HG03571 (cell line): ENCODE results near the gene NFASC.

Experiments
- ATAC-seq: cut with Tn5 transposase; IDR thresholded peaks from one replicate; pipeline ENCODE4 v1.9.1; 2021; ENCODE audit not compliant: unreplicated experiment

Gene NFASC

DNA sequence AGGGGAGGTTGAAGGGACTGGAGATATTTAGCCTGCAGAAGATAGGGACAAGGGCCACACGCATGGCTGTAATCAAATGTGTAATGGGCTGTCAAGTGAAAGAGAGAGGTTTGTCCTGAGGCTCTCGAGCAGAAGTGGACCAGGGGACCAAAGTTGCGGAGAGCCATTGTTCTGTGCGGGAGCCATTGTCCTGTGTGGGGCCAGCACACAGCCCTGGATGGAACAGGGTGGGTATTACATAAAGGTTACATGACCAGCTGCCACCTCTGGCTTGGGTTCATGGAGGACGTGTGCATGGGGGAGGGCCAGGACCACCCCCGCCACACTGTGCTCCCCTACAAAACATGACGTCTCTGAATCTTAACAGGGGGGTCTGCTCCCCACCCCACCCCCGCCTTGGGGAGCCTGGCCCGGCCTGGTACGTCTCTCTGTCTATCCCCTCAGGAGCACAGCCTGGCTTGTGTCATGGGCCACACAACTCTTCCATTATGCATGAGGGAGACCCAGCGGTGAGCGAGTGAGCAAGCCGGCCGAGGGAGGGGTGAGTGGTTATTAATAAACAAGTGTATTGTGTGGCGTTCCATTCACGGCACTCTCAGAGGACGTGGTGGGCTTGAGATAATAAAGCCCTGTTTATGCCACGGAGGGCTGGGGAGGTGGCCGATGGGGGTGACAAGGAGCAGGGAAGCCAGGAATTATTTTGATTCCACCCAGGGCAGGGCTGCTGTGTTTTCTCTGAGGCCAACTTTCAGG lies at the start of gene NFASC:
Gene NFASC, plus strand, starts transcription at position 703 of the 753 bp plus-strand sequence. CDS start 73,454 bp downstream, outside the sequence.
- ATAC-seq, result no peak

DNA sequence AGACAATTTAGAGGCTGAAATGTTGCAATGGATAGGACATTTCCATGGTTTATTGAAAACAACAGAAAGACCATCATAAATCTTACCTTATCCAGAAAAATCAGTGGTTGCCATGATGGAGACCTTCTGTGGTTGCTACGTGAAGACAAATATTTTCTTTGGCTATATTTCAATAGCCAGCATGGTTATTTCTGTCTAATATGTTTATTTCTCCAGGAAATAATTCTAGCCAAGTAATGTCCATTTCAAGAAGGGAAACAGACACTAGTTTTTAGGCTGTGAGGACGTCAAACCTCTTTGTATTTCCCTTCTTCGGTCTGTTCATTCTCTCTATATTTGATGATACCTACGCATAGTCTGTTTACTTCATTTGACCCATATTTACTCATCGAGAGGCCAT lies 49.2 kb upstream of the NFASC start:
- ATAC-seq, result no peak

DNA sequence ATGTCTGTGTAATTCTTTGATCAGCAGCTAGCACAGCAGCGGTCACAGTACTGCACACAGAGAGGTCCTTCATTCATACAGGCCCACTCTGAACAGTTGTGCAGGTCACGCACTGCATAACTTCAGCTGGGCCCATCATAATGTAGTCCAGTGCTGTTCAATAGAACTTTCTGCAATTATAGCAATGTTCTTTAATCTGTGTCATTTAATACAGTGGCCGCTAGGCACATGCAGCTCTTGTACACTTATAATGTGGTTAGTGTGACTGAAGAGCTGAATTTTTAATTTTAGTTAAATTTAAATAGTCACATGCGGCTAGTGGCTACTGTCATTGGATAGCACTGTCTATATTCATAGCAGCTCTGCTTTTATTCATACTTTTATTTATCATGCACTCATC lies 48.7 kb upstream of the NFASC start:
- no peak for ATAC-seq

DNA sequence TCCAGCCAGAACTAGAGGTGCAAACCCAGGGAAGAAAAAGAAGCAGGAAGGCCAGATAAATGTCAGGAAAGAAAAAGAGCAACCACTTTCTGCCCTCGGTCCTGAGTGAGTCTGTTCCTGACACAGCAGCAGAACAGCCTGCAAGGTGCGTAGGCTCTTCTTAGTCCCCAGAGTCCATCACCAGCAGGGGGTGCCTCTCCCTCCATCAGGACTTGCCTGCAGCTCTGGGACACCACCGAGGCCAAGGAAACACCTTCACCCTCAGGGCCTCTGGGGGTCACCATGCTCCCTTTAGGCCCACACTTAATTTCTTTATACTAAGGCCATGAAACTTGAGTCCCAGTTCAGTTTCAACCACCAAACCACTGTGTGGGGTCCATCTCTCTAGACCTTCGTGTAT lies 43.7 kb upstream of the NFASC start:
- no peak for ATAC-seq

DNA sequence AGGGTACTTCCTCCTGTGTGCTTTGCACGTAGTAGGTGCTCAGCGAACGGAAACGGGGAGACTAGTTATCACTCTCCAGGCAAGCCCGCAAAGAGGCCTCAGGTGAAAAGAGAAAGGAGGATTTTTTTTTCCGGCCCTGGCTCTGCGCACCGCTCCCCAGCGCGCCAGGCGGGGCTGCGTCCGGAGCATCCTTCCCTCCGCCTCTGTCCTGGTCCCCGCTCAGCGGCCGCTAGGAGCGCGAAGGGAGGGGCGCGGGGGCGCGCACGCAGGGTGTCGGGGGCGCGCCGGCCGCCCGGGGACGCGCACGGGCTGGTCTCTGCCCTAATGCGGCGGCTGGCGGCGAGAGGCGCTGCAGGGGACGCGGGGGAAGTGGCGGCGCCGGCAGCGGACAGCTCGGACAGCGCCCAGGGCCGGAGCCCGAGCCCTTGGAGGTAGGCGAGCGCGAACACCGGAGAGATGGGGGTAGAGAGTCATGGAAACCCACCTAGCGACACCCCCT lies 42.3 kb upstream of the NFASC start:
- no peak for ATAC-seq

DNA sequence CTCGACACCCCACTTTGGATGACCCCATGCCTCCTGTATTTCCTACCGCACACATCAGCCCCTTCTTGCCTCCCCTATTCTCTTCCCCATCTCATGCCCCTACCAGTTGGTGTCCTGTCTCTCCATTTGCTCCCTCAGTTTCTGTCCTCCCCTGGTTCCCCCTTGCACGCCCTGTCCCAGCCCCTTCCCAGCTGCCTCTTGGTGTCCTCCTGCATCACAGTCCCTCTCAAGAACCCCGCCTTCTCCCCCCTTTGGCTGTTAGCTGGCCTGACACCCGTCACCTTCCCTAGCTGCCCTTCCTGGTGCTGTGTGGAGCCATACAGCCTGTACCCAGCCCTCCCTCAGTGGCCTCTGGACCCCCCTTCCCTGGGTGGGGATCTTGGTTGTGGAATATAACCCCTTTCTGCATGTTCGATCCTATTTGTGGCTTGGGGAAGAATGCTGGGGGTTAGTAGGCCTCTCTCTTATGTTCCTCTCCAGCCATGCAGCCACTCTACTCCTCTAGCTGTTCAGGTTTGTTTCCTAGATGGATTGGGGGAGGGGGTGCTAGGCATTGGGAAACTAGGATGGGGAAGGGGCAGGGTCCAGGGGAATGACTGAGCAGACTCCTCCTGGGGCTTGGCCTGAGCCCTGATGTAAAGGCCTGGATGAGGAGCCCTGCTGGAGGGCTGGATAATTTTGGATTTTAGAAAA lies 41.4 kb upstream of the NFASC start:
- no peak for ATAC-seq

DNA sequence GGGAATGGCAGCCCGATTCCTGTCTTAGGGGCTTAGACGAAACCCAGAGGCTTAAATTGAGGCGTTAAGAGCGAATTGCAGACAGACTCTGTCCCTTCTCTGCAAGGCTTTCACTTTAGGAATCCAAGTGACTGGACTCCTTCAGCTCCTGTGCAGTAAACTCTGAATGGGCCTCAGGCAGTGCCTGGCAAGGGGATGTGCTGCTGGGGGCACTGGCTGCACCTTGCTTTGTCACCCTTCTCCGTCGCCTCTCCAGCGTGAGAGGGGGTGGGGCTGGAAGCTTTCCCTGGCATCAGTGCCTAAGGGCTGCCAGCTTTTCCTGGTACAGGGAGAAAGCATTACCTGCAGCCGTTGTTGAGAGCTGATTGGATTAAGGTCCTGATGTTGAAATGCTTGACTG lies 39.9 kb upstream of the NFASC start:
- no peak for ATAC-seq

DNA sequence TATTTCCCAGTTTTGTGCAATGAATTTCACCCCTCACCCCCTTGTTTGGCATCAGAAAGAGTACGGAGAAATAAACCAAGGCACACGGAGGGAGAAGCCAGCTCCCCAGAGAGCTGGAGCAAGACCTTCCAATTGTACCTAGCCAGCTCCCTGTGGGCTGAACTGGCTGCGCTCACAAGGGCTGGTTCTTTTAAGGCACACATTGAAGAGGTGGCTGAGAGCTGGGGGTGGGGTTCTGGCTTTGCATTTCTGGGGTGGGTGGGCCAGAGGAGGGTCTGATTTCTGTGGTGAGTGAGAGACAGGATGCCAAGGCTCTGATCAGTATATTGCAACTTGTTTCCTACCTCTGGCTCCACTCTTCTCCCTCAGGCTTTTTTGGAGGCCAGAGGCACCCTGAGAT lies 39.5 kb upstream of the NFASC start:
- no peak for ATAC-seq

DNA sequence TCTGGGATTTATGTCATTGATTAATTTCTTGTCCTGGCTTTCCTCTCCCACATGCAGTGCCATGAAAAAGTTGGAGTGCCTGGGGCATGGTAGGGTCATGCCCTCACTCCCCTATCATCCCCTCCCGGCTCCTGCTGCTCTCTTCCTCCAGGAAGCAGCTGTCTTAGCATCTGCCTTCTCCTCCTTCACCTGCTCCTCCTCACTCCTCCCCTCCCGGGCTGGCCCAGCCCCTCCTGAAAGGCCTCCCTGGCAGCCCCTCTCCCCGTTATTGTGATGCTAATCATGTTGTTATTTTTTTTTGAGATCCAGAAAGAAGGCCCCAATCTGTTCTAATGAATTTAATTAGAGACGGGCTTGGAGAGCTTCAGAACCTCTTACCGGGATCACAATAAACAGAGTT lies 36.3 kb upstream of the NFASC start:
- no peak for ATAC-seq

DNA sequence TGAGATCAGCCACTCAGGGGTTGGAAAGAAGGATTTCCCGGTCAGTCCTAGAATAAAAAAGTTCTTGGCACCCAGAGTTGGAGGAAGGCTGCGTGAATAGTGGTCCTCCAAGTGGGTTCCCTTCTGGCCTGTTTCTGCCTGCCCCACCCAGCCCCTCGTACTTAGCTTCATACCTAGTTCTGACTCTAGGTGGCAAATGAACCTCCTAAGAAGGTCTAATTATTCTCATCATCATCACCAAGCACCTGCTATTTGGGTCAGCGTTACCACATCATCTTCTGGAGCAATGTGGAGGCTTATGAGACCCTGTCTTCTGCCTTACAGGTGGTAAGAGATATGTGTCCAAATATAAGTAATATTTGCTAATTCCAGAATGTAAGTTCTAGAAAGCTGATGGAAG lies 35.9 kb upstream of the NFASC start:
- no peak for ATAC-seq

DNA sequence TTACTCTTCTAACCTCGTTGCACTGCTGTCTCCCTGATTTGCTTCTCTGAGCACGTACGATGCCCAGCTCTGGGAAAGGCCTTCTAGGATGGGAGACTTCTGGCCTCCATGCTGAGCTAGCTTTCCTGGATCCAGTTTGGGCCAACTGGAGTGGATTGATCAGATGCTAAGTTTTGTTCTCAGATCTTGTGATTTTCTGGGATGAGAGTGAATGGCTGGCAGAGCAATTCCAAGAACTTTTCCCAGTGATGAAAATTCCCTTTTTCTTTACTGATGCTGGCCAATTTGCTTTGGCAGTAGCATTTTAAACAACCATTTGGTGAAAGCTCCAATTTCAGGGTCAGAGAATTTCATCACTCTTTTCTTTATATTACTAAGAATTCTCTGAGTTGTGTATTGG lies 34.9 kb upstream of the NFASC start:
- no peak for ATAC-seq

DNA sequence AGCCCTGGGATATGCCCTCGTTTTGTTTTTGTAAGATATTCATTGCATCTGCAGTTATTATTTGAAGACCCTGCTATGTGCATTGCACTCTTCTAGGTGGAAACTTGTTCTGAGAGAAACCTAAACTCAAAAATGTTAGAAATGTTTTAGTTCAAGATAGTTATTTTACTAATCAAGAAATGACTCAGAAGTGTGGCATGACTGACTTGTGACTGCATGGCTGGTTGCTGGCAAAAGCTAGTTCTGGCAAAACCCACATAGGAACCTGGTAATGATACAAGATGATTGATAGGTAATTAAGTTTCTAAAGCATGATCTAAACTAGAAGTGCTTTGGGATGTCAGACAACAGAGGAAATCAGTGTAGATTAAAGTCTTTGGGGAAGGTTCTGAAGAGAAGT lies 33.8 kb upstream of the NFASC start:
- ATAC-seq, result no peak

DNA sequence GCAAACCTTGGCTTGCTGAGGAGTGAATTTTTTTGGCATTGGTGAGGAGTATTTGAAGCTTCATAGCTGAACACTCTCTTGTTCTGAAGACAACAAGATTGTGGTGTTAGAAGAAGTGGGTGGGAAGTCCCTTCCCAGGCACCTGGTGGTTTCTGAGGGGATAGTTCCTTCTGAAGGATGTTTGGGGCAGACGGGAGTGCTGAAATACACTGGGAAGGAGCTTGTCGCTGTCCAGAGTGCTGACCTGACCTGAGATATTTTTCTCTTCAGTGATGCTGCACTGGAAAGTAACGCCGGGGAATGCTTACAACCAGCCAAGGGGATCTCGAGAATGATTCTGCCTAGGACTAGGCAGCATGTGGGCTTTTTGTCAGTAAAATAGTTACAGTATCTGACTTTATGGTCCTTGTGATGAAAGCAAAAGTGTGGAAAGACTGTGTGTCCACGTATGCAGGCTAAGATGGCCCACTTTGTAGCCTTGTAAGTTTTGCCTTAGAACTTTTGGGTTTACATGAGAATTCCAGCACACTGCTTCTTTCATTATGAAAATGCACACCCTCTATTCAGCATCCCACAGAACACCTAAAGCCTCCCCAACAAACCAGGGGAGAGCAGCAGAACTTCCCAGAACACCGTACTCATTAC lies 33.1 kb upstream of the NFASC start:
- ATAC-seq, result no peak

DNA sequence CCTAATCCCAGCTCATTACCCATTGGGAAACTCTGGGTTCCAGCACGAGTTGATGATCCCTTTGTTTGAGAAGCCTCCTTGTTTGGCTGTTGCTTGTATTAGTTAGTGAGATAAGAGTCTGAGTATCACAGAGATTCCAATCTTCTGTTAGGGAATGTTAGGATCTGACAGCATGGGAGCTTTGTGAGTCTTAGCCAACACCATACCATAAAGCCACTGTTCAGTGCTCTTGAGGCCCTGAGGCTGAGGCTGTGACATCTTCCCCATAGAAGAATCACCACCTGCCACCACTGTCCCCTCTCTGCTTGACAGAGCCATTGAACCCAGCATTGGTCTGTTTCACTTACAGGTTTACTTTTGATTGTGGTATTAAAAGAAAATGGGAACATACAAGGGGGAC lies 29.3 kb upstream of the NFASC start:
- ATAC-seq, result no peak

DNA sequence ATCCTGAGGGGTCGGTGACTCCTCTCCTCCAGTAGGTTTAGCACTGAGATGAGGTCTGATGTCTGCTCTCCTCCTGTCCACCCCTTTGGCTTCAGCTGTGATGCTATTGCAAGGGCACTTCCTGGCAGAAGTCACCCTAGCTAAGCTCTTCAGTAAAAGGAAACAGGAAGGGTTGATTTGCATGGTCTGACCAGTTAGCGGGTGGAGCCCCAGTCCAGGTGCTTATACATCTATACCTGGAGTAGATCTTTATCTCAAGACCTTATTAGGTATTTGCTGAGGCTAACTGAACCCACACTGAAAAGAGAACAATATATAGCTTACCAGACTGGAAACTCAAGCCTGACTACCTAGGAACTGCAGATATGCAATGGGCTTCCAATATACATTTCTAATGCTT lies 28.9 kb upstream of the NFASC start:
- ATAC-seq, result no peak

DNA sequence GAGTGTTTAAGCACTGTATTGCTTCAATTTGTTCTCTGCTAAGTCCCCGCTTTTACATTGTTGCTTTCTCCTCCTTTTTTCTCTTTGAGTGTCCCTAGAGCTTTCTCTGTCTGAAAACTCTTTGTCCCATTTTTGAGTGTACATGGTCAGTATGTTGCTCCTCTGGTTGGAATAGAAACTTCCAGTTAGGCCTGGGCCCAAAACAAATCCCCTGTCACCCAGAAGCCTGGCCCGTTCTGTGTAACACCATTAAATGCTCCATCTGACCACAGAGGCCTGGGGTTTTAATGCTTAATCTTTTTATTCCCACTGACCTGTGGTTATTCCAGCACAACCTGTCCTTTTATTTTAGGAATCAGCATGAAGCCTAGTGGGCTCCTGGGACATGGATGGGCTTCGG lies 28.3 kb upstream of the NFASC start:
- no peak for ATAC-seq

DNA sequence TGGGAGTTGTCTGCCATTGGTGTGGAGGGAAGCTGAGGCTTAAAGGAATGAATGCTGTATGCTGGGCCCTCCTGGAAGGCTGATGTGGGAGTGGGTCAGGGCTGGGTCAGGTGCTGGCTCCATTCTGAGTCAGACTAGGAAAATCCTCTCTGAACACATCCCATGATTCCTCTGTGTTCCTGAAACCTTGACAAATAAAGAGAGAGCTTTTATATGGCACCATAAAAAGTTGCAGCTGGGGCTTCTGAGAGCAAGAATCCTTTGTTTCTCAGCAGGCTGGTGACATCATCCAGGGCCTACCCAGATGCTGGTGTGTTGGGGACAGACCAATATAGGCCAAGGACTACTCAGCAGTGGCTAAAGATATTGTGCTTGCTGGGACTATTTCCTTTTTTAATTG lies 27.8 kb upstream of the NFASC start:
- no peak for ATAC-seq

DNA sequence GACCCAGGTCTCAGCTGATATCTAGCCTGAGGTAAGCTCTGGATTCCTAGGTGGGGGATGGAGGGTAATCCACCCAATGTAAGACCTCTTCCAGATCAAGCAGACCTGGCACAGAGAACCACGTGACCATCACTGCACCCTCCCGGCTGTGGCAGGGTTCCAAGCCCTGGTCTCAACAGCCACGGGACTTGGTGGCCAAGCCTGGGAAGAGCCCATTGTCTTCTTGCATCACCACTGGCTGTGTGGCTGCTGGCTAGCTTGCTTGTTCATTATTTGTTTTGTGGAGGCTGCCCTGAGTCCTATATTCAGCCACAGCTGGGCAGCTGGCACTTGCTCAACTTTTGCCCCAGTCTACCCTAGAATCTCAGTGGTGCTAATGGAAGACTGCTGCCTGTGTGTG lies 24.1 kb upstream of the NFASC start:
- no peak for ATAC-seq

DNA sequence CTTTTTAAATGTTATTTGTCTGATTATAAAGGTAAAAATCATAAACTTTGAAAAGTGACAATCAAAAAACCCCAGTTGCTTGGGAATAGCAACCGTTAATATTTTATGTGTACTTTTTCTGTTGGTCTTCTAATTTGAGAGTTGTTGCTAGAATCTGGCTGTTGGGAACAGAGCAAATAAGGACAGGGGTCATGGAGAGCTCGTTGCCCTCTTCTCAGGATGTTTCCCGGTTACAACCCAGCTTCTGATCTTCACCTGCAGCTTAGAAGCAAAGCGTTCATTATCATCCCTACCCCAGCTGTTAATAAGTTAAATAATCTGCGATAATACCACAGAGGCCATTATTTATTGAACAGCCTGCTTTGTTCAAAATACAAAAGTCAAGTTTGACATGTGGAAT lies 22.1 kb upstream of the NFASC start:
- no peak for ATAC-seq

DNA sequence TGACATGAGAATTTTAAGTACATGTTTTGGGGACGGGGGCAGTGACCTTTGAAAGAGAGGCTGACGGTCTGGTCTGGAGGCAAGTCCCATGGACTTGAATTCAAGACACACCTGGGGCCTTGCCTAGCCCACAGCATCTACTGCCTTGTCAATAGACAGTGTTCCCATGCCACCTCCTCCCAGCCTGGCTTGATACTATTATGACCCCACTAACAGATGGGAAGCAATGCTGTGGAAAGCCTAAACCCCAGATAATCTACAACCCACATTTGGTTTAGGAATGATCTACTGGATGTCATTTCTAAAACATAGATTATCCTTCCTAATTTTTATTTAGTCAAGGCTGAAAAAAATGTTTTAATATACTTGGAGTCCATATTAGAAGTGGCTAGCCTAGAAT lies 17.8 kb upstream of the NFASC start:
- no peak for ATAC-seq

DNA sequence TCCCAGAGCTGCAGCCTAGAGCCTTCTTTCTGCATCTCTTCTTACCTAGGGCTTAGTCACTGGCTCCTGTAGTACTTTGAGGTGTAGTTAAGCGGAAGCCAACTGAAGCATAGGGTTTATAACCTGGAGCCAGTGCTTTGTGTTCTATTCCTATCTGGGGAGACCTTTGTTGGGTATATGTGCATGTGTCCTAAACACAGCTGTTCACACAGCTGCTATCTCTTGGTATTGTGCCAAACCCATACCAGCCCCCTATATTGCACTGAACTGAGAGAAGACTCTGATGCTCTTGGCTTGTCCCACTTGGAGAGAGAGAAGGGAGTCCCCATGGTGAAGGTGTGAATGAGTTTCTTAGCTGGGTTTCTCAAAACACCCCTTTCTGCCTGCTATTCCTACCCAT lies 17.2 kb upstream of the NFASC start:
- no peak for ATAC-seq

DNA sequence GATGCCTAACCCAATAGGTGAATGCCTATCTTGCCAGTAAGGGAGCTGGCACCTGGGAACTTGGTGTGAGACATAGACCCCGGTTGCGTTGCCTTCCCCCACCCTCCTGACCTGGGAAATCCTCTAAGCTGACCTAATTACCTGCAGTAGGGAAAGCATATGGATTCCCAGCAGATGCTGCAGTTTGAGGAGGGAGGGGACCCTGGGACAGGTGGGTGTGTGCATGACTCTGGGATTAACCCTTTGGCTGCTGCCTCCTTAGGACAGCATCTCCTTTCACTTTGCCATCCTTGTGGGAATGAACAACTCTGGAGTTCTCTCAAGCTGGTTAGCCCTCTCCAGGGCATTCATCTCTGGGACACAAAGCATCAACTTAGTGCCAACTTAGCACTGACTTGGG lies 16.4 kb upstream of the NFASC start:
- no peak for ATAC-seq
